Thymus (tissue), 14 donors: Measurements from ENCODE around the gene MDH2. TPM values are rescaled to one million over a fixed set of nuclear protein-coding genes. Genes with fewer than 3 reads are reported as not detected.
"Not testable (repeated sequence)": the region's sequence is repeated elsewhere in the genome, so short reads cannot be mapped to it uniquely, and the experiment has no call there.

Experiments used
- DNase-seq, 9 donors: peaks; one replicate each; pipeline ENCODE4 v3.0.0-alpha.2; 2013; ENCODE audit warnings: low spot score in 9 of 9, low read depth in 6 of 9, missing footprints in 1 of 9
- H3K27ac ChIP-seq, 2 donors: one replicate each; pipeline ENCODE4 v1.5.1; 2013; ENCODE audit warnings: control low read depth in 1 of 2, low read depth in 1 of 2, low read length in 1 of 2, mild to moderate bottlenecking in 1 of 2, moderate library complexity in 1 of 2
- H3K27me3 ChIP-seq, 2 donors: one replicate each; pipeline ENCODE4 v1.5.1; 2013; ENCODE audit warnings: low read length in 1 of 2; ENCODE audit not compliant: control insufficient read depth in 2 of 2, insufficient read depth in 1 of 2
- H3K36me3 ChIP-seq, 2 donors: one replicate each; pipeline ENCODE4 v1.5.1; 2013; ENCODE audit warnings: low read length in 1 of 2, mild to moderate bottlenecking in 1 of 2, moderate library complexity in 1 of 2; ENCODE audit not compliant: control insufficient read depth in 2 of 2, insufficient read depth in 2 of 2
- H3K4me1 ChIP-seq, 2 donors: one replicate each; pipeline ENCODE4 v1.5.1; 2013; ENCODE audit warnings: low read length in 2 of 2; ENCODE audit not compliant: control insufficient read depth in 2 of 2, insufficient read depth in 2 of 2
- H3K4me3 ChIP-seq, 2 donors: one replicate each; pipeline ENCODE4 v1.5.1; 2013; ENCODE audit warnings: low read length in 2 of 2, control low read depth in 1 of 2, mild to moderate bottlenecking in 1 of 2
- H3K9me3 ChIP-seq, 2 donors: one replicate each; pipeline ENCODE4 v1.5.1; 2013; ENCODE audit warnings: low read length in 1 of 2, mild to moderate bottlenecking in 1 of 2; ENCODE audit not compliant: control insufficient read depth in 2 of 2, insufficient read depth in 1 of 2
- WGBS: extraction: QIAGEN DNeasy Blood & Tissue Kit; methylation state at CpG from one replicate; pipeline ENCODE4 v1.1.7; 2013; 5-methylcytosine and 5-hydroxymethylcytosine counted together
- long read RNA-seq, 10 donors: transcript quantifications; one replicate each; lab custom pipeline, GENCODE V29; 2026
- polyA plus RNA-seq: library from polyadenylated mRNA; stranded (reverse); fragments of 200-250 nt; gene quantifications from one replicate; pipeline ENCODE4 v1.2.3, GENCODE V29; 2013
- total RNA-seq: library from RNA; stranded (reverse); fragments of 120-200 nt; gene quantifications from one replicate; pipeline ENCODE4 v1.2.4, GENCODE V29; 2013
- donor health status: healthy.

Gene MDH2, protein sequence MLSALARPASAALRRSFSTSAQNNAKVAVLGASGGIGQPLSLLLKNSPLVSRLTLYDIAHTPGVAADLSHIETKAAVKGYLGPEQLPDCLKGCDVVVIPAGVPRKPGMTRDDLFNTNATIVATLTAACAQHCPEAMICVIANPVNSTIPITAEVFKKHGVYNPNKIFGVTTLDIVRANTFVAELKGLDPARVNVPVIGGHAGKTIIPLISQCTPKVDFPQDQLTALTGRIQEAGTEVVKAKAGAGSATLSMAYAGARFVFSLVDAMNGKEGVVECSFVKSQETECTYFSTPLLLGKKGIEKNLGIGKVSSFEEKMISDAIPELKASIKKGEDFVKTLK
- total RNA-seq (69.7 TPM), polyA plus RNA-seq (57.5 TPM)
- long read RNA-seq, donor 1, transcript MDH2-201 (9 exons, 2,209 nt), result major isoform, 5 of 6 reads
- long read RNA-seq, donor 1, partial matches to known transcripts, result 0 of 6 reads
- long read RNA-seq, donor 1, other reads (novel, unspliced or antisense), result 0 of 6 reads
- long read RNA-seq, donor 2, result 0 reads
- long read RNA-seq, donor 3, transcript MDH2-201 (9 exons, 2,209 nt), result major isoform, 72 of 172 reads
- long read RNA-seq, donor 3, transcript MDH2-205 (2 exons, 648 nt), result minor isoform, 5 of 172 reads
- long read RNA-seq, donor 3, partial matches to known transcripts, result 88 of 172 reads
- long read RNA-seq, donor 3, other reads (novel, unspliced or antisense), result 0 of 172 reads
- long read RNA-seq, donor 4, transcript MDH2-201 (9 exons, 2,209 nt), result major isoform, 31 of 62 reads
- long read RNA-seq, donor 4, partial matches to known transcripts, result 21 of 62 reads
- long read RNA-seq, donor 4, other reads (novel, unspliced or antisense), result 5 of 62 reads
- long read RNA-seq, donor 5, transcript MDH2-201 (9 exons, 2,209 nt), result major isoform, 74 of 165 reads
- long read RNA-seq, donor 5, transcript MDH2-206 (4 exons, 551 nt), result minor isoform, 7 of 165 reads
- long read RNA-seq, donor 5, partial matches to known transcripts, result 79 of 165 reads
- long read RNA-seq, donor 5, other reads (novel, unspliced or antisense), result 0 of 165 reads
- long read RNA-seq, donor 6, transcript MDH2-201 (9 exons, 2,209 nt), result major isoform, 49 of 85 reads
- long read RNA-seq, donor 6, partial matches to known transcripts, result 29 of 85 reads
- long read RNA-seq, donor 6, other reads (novel, unspliced or antisense), result 0 of 85 reads
- long read RNA-seq, donor 7, transcript MDH2-201 (9 exons, 2,209 nt), result major isoform, 72 of 109 reads
- long read RNA-seq, donor 7, partial matches to known transcripts, result 26 of 109 reads
- long read RNA-seq, donor 7, other reads (novel, unspliced or antisense), result 5 of 109 reads
- long read RNA-seq, donor 8, transcript MDH2-206 (4 exons, 551 nt), result minor isoform, 6 of 39 reads
- long read RNA-seq, donor 8, transcript MDH2-201 (9 exons, 2,209 nt), result major isoform, 26 of 39 reads
- long read RNA-seq, donor 8, partial matches to known transcripts, result 5 of 39 reads
- long read RNA-seq, donor 8, other reads (novel, unspliced or antisense), result 0 of 39 reads
- long read RNA-seq, donor 9, transcript MDH2-201 (9 exons, 2,209 nt), result major isoform, 38 of 62 reads
- long read RNA-seq, donor 9, partial matches to known transcripts, result 21 of 62 reads
- long read RNA-seq, donor 9, other reads (novel, unspliced or antisense), result 0 of 62 reads
- long read RNA-seq, donor 10, transcript MDH2-206 (4 exons, 551 nt), result minor isoform, 5 of 128 reads
- long read RNA-seq, donor 10, transcript MDH2-201 (9 exons, 2,209 nt), result major isoform, 56 of 128 reads
- long read RNA-seq, donor 10, partial matches to known transcripts, result 61 of 128 reads
- long read RNA-seq, donor 10, other reads (novel, unspliced or antisense), result 0 of 128 reads

DNA sequence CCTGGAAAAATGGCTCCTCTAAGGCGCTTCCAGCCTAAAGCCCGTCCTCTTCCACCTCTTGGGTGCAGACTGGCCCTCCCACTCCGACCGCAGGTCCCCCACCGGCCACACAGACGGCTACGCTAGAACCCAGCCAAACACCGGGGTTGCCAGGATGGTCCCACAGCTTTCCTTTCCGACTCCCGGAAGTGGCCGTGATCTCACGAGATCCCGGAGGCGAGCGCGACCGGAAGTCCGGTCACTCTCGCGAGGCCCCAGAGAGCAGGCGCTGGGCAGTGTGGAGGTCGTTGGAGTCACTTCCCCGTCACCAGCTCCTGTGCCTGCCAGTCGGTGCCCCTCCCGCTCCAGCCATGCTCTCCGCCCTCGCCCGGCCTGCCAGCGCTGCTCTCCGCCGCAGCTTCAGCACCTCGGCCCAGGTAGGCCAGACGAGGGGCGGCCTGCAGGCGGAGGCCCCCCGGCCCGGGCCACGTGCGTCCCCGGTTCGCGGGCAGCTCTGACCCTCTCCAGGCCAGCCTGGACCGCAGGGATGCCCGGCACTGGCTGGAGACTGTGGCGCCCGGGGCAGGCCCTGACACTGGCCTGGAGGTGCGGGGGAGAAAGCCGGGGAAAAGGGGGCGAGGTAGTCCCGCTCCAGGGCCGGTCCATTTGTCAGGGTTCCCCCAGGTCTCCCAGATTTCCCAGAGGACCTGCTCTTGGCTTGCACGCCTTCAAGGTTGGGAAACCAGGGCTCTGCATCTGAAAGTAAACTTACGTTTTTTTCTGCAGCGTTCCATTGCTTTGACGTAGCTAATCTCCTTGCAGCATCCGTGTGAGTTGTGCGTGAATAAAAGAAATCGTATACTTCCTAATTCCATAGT lies at the start of gene MDH2, which contains the start of gene STYXL1:
MDH2 (plus strand) TSS at position 296 of the 857 bp plus-strand sequence; CDS start at position 351, 55 bp downstream.
STYXL1 (minus strand) TSS at position 190 of the 857 bp plus-strand sequence. CDS start 17,477 bp downstream, outside the sequence.
- peak within 1 kb of the TSS; percentile 86 to 92 for H3K27ac ChIP-seq
- H3K9me3 ChIP-seq, result peaks cover 0 to 9% of the 10 kb centered on the region in 2 donors
- under 1% methylated on average over 58 of the region's 58 CpGs for WGBS
- H3K4me3 ChIP-seq, result peak within 1 kb of the TSS; percentile 81 to 99
- H3K4me1 ChIP-seq, result peaks cover 0 to 22% of the 10 kb centered on the region in 2 donors
- DNase-seq, result peak; percentile 68 to 92 (median 83)
- H3K36me3 ChIP-seq, result peaks cover 0 to 11% of the 10 kb centered on the region in 2 donors
- no peaks in the 10 kb centered on the region for H3K27me3 ChIP-seq

DNA sequence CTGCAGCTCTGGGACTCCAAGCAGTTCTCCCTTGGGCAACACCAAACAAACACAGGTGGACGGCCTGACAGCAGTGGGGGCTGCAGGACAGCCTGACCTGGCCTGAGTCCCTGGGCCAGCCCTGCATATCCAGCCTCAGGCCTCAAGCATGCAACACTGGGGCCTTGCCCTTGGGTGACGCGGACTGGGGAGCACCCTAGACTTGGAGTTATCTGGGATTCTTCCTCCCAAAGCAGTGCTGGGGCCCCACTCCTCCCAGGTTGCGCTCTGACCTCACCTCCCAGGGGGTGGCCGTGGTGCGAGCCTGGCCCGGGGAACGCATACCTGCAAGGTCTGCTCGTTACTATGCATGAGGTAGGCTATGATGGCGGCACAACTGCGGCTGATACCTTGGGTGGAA lies 47.3 kb upstream of the MDH2 start:
- DNase-seq, result no peak

DNA sequence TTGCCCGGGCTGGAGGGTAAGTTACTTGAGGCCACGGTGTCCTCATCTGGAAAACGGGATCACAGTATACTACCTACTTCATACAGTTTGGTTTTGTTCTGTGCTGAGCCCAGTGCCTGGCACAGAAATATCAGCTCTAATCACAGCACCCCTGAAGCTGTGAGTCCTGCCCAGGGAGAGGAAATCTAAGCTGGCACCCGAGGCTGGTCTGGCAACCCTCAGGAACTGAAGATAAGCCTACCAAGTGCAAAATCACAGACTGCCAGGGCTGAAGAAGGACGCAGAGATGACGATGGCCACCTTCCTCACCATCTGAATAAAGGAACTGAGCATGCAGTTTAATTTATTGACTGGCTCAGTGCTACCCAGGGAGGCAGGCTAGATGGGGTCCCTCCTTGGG lies 45.8 kb upstream of the MDH2 start:
- H3K27ac ChIP-seq, result no peak overlapping the region
- H3K9me3 ChIP-seq, result no peaks in the 10 kb centered on the region
- H3K4me3 ChIP-seq, result no peak overlapping the region
- DNase-seq, result no peak
- 95% methylated on average over 6 of the region's 6 CpGs for WGBS
- no peaks in the 10 kb centered on the region for H3K4me1 ChIP-seq
- peaks cover 32 to 40% of the 10 kb centered on the region in 2 donors for H3K36me3 ChIP-seq
- no peaks in the 10 kb centered on the region for H3K27me3 ChIP-seq

More for the DNA sequence above, 47.3 kb upstream of the MDH2 start:
- no peaks in the 10 kb centered on the region for H3K9me3 ChIP-seq
- H3K27me3 ChIP-seq, result no peaks in the 10 kb centered on the region
- H3K36me3 ChIP-seq, result peaks cover 33 to 46% of the 10 kb centered on the region in 2 donors
- H3K4me3 ChIP-seq, result no peak overlapping the region
- peaks cover 0 to 3% of the 10 kb centered on the region in 2 donors for H3K4me1 ChIP-seq
- H3K27ac ChIP-seq, result no peak overlapping the region
- 98% methylated on average over 11 of the region's 11 CpGs for WGBS

DNA sequence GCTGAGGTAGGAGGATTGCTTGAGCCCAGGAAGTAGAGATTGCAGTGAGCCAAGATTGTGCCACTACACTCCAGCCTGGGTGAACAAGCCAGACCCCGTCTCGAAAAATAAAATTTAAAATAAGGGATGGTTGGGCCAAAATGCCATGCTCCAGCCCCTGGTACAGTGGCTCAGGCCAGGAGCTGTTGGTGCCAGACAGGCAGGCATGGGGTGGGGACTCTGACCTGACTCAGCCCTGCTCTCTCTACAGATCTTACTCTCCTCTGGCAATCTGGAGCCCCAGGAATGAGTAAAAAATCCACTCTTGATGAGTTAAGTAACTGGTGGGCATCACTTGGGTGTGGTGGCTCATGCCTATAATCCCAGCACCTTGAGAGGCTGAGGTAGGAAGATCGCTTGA lies 45.1 kb upstream of the MDH2 start:
- DNase-seq, result no peak
- H3K36me3 ChIP-seq, result peaks cover 32 to 40% of the 10 kb centered on the region in 2 donors
- WGBS, result 98% methylated on average over 3 of the region's 3 CpGs
- H3K27ac ChIP-seq, result no peak overlapping the region
- no peaks in the 10 kb centered on the region for H3K27me3 ChIP-seq
- H3K9me3 ChIP-seq, result no peaks in the 10 kb centered on the region
- no peak overlapping the region for H3K4me3 ChIP-seq
- no peaks in the 10 kb centered on the region for H3K4me1 ChIP-seq

DNA sequence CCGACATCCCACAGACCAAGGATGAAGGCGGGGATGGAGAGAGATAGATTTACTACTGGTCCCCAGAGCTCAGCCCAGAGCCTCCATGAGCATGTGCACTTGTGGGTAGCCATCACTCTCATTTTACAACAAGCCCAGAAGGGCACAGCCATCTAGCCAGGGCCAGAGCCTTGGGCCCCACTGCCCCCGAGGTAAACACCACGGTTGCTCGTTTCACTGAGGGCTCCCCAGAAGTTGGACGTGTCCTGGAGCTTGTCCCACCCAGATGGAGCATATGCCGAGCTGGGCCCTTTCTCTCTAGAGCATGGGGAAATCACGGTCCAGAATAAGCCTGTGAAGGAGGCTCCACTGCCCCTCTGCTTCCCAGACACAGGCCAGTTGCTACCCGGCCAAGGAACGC lies 44.6 kb upstream of the MDH2 start:
- 96% methylated on average over 10 of the region's 10 CpGs for WGBS
- H3K27ac ChIP-seq, result no peak overlapping the region
- H3K9me3 ChIP-seq, result no peaks in the 10 kb centered on the region
- peaks cover 32 to 40% of the 10 kb centered on the region in 2 donors for H3K36me3 ChIP-seq
- DNase-seq, result no peak
- H3K4me3 ChIP-seq, result no peak overlapping the region
- no peaks in the 10 kb centered on the region for H3K27me3 ChIP-seq
- H3K4me1 ChIP-seq, result peaks cover 2 to 3% of the 10 kb centered on the region in 2 donors

DNA sequence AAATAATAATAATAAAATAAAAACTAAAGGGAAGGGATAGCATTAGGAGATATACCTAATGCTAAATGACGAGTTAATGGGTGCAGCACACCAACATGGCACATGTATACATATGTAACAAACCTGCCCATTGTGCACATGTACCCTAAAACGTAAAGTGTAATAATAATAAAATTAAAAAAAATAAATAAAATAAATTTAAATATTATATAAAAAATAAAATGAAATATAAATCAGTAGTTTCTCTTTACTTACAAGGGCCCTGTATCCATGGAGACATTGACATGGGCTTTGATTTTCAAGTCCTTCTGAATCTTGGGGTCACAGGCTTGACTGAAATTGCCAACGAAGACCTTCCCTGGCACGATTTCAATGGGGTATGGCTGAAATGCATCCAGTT lies 42.9 kb upstream of the MDH2 start:
- peaks cover 15 to 18% of the 10 kb centered on the region in 2 donors for H3K4me1 ChIP-seq
- H3K9me3 ChIP-seq, DNase-seq, H3K27ac ChIP-seq, H3K27me3 ChIP-seq, H3K4me3 ChIP-seq: not testable (repeated sequence)
- peaks cover 32 to 40% of the 10 kb centered on the region in 2 donors for H3K36me3 ChIP-seq
- WGBS, result 85% methylated on average over 4 of the region's 4 CpGs

DNA sequence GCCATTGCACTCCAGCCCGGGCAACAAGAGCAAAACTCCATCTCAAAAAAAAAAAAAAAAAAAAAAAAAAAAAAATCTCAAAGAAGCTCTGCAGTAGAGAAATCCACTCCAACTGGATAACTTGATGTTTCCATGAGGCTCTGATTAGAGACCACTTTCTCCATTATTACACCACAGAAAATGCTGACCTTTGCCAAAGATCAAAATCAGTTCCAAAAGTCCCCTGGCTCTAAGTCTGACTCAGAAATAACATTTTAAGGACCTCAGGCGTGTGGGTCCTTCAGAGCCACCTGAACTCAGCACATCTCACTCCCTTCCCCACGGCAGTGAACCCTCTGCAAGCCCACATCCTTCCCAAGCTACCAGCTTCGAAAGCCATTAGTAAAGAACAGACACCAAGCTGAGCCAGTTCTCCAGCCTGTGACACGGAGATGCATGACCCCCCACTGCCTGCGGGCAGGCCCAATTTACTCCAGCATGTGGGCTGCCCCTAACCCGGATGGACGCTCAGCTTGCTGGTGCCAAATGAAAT lies 39.7 kb upstream of the MDH2 start:
- peaks cover 25 to 29% of the 10 kb centered on the region in 2 donors for H3K36me3 ChIP-seq
- no peak overlapping the region for H3K27ac ChIP-seq
- H3K9me3 ChIP-seq, result no peaks in the 10 kb centered on the region
- H3K4me3 ChIP-seq, result no peak overlapping the region
- WGBS, result 53% methylated on average over 8 of the region's 8 CpGs
- DNase-seq, result peak in 1 of 9 donors; percentile 27
- H3K4me1 ChIP-seq, result peaks cover 19 to 21% of the 10 kb centered on the region in 2 donors
- peaks cover 0 to 6% of the 10 kb centered on the region in 2 donors for H3K27me3 ChIP-seq
